HG02588 (cell line): ENCODE data around the gene GPC5.
"Not testable (repeated sequence)": the region's sequence is repeated elsewhere in the genome, so short reads cannot be mapped to it uniquely, and the experiment has no call there.

Experiments used
- ATAC-seq: cut with Tn5 transposase; IDR thresholded peaks from one replicate; pipeline ENCODE4 v1.9.1; 2021; ENCODE audit warnings: mild to moderate bottlenecking, moderate library complexity; ENCODE audit not compliant: unreplicated experiment

The GPC5 gene

GRCh38 chr13:91398413-91399188, at the start of gene GPC5:
TSS of gene GPC5 (plus strand) at chr13:91398621.
- ATAC-seq = peak; percentile 97

DNA sequence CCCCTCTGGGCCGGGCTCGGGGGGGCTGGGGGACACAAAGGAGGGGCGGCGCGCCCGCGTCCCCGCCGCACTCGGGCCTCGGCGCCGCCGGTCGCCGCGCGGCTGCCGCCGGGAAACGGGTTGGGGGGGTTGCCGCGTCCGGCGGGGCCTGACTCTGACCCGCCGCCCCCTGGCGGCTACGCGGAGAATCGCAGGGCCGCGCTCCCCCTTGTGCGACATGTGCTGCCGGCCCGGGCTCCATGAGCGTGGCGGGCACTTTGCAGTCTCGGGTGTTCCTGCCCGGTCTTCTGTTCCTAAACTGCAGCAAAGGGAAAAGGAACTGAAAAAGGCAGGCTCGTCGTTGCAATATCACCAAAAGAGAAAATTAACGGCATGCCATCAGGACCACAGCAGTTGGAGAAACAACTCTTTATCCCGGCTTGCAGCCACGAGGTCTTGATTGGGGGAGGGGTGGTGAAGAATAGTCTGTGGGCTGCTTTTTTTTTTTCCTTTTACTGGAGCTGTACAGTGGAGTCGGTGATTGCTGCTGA, 49.5 kb upstream of the GPC5 start:
- ATAC-seq = peak; percentile 47

DNA sequence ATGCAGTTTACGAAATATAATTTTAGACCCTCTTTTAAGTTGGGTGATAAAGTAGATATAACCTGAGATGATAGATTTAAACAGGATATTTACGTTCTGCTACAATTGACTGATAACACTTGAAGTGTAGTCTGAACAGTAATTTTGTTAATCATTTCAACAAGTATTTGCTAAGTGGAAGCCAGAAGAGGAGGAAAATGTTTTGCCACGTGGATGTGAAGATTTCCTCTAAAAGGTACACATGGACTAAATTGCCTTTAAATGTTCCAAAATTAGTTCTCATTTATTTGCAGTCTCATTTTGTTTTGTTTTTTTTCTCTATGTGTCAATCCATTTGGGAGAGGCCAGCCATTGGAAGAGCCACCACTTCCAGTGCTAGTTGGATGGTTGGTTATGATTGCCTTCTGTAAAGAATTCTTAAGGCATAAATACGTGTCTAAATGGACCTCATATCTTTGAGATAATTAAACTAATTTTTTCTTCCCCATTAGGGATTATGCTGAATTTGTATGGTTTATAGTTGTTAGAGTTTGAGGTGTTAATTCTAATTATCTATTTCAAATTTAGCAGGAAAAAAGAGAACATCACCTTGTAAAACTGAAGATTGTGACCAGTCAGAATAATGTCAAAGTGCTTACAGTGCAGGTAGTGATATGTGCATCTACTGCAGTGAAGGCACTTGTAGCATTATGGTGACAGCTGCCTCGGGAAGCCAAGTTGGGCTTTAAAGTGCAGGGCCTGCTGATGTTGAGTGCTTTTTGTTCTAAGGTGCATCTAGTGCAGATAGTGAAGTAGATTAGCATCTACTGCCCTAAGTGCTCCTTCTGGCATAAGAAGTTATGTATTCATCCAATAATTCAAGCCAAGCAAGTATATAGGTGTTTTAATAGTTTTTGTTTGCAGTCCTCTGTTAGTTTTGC, 48.2 kb upstream of the GPC5 start:
- no peak for ATAC-seq

- no peak for ATAC-seq
Measured at GRCh38 chr13:91351123-91351522, 47.3 kb upstream of the GPC5 start.

GRCh38 chr13:91351980-91352379, 46.4 kb upstream of the GPC5 start:
- ATAC-seq = no peak

GRCh38 chr13:91352891-91353290, 45.5 kb upstream of the GPC5 start:
- not testable (repeated sequence) for ATAC-seq

- ATAC-seq = no peak
Measured at GRCh38 chr13:91353494-91353893, 44.9 kb upstream of the GPC5 start.

DNA sequence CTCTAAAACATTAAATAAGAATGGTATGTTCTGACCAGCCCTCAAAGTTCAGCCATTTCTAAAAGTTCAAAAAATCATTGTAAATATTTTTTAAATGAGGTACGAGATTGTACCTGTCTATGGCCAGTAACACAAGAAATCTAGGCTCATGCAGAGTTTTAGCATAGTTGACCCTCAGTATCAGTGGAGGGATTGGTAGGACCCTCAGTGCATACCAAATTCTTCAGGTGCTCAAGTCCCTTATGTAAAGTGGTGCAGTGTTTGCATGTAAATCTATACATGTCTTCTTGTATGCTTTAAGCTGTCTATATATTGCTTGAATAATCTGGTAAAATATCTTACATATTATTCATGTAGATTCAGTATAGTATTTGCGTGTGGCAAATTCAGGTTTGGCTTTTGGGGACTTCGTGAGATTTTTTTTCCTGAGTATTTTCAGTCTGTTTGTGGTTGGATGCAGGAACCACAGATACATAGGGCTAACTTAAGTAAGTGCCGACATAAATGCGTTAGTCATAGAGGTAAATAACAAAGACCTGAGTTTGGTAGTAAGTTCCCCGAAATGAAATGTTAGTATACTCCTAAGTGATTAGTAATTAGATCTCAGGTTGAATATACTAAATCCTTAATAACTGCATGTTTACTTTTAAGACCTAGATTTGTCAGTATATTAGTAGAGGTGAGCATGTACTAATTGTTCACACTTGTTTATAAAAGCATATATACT, 43.2 kb upstream of the GPC5 start:
- ATAC-seq = no peak

- no peak for ATAC-seq
Measured at GRCh38 chr13:91355826-91356710, 42.4 kb upstream of the GPC5 start.

GRCh38 chr13:91356919-91357612, 41.4 kb upstream of the GPC5 start:
- ATAC-seq = no peak

DNA sequence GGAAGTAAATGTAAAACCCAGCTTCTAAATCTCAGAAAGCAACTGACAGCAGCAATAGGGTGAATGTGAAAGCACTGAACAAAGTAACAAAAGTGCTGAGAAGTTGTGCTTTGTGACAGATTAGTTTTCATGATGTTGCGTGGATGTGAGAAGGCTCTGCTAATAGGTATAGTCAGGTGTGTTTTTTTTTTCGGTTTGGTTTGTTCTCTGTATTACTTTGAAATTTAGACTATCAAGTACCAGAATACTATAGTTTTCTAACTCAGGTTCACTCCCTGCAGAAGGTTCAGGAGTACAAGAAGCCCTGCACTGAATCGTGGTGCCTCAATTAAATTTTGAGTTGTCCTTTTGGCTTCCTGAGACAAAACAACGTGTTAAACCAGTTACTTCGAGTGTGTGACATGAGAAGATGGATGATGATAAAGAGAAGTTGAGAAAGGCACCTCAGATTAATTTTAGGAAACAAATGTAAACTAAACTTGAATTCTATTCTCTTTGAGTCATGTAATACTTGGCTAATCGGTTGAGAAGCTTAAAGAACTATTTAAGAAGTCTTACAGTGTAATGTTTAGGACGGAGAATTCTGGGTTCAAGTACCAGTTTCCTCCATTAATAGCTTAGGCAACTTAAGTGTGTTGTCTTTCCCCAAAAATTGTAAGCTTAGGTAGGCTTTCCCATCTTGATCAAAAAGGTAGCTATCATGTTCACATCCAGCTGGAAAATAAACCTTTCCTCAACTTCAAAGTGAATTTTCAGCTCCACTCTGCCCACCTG, 40.6 kb upstream of the GPC5 start:
- ATAC-seq = no peak

- no peak for ATAC-seq
Measured at GRCh38 chr13:91358387-91358782, 40.0 kb upstream of the GPC5 start.

DNA sequence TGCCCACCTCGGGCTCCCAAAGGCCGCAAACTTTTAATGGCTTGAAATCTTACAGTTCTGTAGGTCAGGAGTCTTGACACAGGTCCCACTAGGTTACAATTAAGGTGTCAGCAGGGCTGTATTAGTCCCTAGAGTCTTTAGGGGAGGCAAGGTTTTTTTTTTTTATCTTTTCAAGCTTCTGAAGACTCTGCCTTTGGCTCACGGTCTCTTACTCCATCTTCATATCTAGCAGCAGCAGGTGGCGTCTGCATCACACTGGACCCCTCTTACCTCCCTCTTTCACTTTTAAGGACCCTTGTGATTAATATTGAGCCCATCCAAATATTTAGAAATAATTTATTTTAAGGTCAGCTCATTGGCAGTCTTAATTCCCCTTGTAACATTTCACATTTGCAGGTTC, 39.3 kb upstream of the GPC5 start:
- ATAC-seq = no peak

GRCh38 chr13:91359631-91360030, 38.8 kb upstream of the GPC5 start:
- ATAC-seq = no peak

DNA sequence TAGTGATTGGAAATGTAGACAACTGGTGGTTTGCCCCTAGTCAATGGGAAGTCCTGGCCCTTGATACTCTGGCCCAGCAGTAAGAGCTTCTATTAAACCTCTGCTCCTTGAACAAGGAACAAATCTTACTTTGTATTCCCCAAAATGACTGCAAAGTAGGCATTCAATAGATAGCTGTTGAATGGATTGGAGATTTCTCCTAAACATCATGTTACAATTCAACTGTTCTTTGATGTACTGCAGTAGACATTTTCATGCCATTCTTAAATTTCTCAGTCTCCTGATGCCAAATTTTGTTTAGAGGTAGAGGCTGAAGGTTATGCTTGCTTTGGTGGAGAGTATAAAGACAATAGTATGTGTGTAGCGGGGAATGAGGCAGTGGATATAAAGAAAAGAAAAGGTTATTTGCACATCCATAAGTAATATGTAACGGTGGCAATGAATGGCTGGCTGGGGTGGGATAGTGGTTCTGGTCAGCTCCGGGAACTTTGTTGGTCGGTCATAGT, 38.1 kb upstream of the GPC5 start:
- ATAC-seq = no peak

DNA sequence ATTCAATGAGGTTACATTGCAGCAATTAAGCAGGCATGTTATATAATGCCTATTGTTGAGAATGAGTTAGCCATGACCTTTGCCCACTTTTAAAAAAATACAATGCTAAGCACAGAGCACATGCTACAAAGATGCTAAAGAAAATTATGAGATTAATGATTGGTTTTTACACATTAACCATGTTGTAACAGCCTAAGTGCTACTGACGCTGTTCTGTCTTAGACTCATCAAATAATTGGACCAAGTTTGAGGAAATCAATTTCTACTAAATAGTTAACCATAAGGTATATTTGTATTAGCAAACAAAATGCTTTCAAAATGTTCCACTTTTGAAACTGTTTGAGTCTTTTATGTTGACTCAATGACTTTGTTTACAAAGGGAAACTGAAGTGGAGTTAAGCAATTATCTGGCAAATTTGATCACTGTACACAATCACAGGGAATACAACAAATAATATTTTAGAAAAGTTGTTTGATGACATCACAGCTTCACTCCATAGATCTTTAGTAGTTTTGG, 36.6 kb upstream of the GPC5 start:
- no peak for ATAC-seq

GRCh38 chr13:91362908-91363307, 35.5 kb upstream of the GPC5 start:
- no peak for ATAC-seq

GRCh38 chr13:91368101-91368500, 30.3 kb upstream of the GPC5 start:
- ATAC-seq = no peak
